Activated CD8-positive, alpha-beta memory T cell treated with anti-CD3 and anti-CD28 coated beads for 36 hours (primary cell): ENCODE results near the gene CAPRIN1. TPM values are rescaled to one million over a fixed set of nuclear protein-coding genes. Genes with fewer than 3 reads are reported as not detected.
"Not testable (repeated sequence)": the region's sequence is repeated elsewhere in the genome, so short reads cannot be mapped to it uniquely, and the experiment has no call there.

ENCODE experiments used
- CTCF ChIA-PET: fragments of 350-600 bp; sonication (Branson Sonifier 250); formaldehyde crosslinking; loops from one replicate; lab custom pipeline; 2021; ENCODE audit warnings: antibody characterized with exemption; lab: Charles Lee
- POLR2A ChIA-PET: fragments of 350-600 bp; sonication (Branson Sonifier 250); formaldehyde crosslinking; loops from one replicate; lab custom pipeline; 2021; ENCODE audit warnings: antibody characterized with exemption; lab: Charles Lee
- total RNA-seq, 2 experiments: library from RNA; stranded (reverse); gene quantifications; one replicate each; pipeline ENCODE4 v1.2.3, GENCODE V29; 2021

CAPRIN1 gene
- total RNA-seq, 2 experiments from 2014 or later = 294 TPM

GRCh38 chr11:34044664-34045485 lies 6.7 kb upstream of the CAPRIN1 start:
- CTCF ChIA-PET = no interaction called here
- POLR2A ChIA-PET = no interaction called here

GRCh38 chr11:34049028-34049427 lies 2.5 kb upstream of the CAPRIN1 start:
- POLR2A ChIA-PET = no interaction called here

GRCh38 chr11:34050581-34051348 lies 766 bp upstream of the CAPRIN1 start:
- CTCF ChIA-PET = interaction anchor here (0.6 to 1.4 kb wide), 7 partner anchors 17 to 123 kb away, joined by 3 to 7 read pairs (median 4); partner anchors contain the start of gene NAT10
- POLR2A ChIA-PET = interaction anchor here (1.0 to 5.0 kb wide), 2 partner anchors 9 to 56 kb away, joined by 3 to 27 read pairs; partner anchors contain the start of gene NAT10

More at GRCh38 chr11:34049028-34049427, 2.5 kb upstream of the CAPRIN1 start:
- CTCF ChIA-PET = interaction anchor here (1.0 kb wide), 1 partner anchor 309 kb away, joined by 3 read pairs; the partner anchor contains the start of gene ABTB2

- ChIA-PET POLR2A (interaction anchor here (5.0 kb wide), 1 partner anchor 55 kb away, joined by 27 read pairs; the partner anchor contains the start of gene NAT10), CTCF (interaction anchor here (1.3 to 1.4 kb wide), 2 partner anchors 16 to 53 kb away, joined by 3 to 4 read pairs; partner anchors contain the start of gene NAT10)
Measured at GRCh38 chr11:34052036-34052607, 591 bp downstream of the CAPRIN1 start.

GRCh38 chr11:34052608-34053160 lies 1.2 kb downstream of the CAPRIN1 start:
- CTCF ChIA-PET = no interaction called here
- POLR2A ChIA-PET = interaction anchor here (0.7 to 5.0 kb wide), 3 partner anchors 10 to 664 kb away, joined by 5 to 27 read pairs (median 9); partner anchors contain the start of gene NAT10

DNA sequence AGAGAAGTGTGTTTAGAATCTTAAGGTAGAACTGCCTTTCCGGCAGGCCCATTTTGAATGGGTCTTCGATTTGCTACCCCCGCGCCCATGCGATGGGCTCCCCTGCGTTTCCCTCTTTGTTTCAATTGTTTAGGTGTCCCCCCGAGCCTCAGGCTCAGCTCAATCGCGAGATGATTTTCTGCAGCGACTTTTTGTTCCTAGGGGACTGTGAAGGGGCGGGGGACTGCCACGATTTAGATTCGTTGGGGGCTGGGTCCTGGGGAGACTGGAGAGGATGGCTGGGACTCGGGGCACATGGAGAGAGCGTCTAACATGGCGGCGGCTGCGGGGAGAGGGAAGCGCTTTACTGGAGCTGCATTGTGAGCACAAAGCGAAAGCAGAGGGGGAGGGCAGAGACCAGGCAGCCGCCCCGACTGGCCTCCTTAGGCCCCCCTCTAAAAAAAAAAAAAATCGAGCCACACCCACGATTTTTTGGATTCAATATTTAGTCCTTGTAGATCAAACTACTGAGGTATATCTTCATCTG lies 1.7 kb downstream of the CAPRIN1 start:
- POLR2A ChIA-PET = interaction anchor here (0.7 to 5.0 kb wide), 3 partner anchors 9 to 664 kb away, joined by 5 to 27 read pairs (median 9); partner anchors contain the start of gene NAT10
- CTCF ChIA-PET = no interaction called here

- POLR2A ChIA-PET = interaction anchor here (5.0 kb wide), 1 partner anchor 52 kb away, joined by 27 read pairs; the partner anchor contains the start of gene NAT10
- CTCF ChIA-PET = not testable (repeated sequence)
Measured at GRCh38 chr11:34054351-34054750, 2.8 kb downstream of the CAPRIN1 start.

GRCh38 chr11:34055218-34056000 lies 3.9 kb downstream of the CAPRIN1 start:
- POLR2A ChIA-PET = interaction anchor here (5.0 kb wide), 1 partner anchor 51 kb away, joined by 27 read pairs; the partner anchor contains the start of gene NAT10
- CTCF ChIA-PET = interaction anchor here (1.5 kb wide), 1 partner anchor 67 kb away, joined by 3 read pairs; no protein-coding TSS in a partner anchor

GRCh38 chr11:34056672-34057071 lies 5.1 kb downstream of the CAPRIN1 start:
- ChIA-PET CTCF (no interaction called here), POLR2A (no interaction called here)

DNA sequence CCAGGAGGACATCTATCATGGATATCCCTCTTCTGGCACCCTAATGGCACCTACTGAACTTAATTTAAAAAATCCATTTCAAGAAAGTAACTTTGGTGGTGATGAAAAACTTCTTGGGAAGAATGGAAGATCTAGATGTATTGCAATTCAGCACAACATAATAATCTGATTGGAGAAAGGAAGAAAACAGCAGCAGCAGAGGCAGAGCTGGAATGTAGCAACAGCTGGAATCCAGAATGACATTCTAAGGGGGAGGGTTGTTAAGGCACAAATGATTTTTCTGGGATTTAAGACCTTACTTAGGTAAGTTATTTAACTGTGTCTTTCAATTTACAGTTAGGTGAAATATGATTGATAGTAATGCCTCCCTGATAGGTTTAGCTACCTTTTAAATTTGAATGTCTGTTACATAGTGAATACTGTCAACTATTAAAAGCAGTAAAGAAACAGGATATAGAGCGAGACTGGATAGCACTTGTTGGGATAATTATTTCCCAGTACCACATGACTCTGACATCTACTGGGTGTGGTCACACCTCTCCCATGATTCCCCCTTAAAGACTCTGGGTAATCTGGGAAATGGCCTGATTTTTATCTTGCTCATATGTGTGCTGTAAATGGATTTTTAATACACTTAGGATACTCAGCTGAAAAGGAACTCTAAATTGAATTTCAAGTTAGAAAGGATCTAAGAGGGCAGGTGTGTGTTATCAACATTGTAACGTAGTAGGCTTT lies 11.7 kb downstream of the CAPRIN1 start:
- POLR2A ChIA-PET = no interaction called here

DNA sequence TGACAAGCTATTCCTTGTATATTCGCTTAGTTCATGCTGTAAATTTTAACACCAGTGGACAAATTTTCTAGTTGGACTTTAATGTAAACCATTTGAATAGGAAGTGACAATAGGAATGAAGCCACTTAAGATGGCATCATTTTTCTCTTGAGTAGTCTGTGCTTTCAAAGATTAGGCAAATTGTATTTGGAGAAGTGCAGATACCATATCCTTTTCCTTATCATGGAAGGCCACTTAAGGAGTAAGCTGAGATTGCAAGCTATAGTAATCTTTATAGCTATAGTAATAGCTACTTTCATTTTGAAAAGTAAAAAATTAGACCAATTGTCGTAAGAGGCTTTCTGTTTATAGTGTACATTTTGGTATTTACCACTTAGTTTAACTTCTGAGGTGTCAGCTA lies 12.8 kb downstream of the CAPRIN1 start:
- ChIA-PET CTCF (interaction anchor here (0.7 kb wide), 1 partner anchor 41 kb away, joined by 3 read pairs; the partner anchor contains the start of gene NAT10), POLR2A (no interaction called here)

More for the DNA sequence above, 11.7 kb downstream of the CAPRIN1 start:
- CTCF ChIA-PET = no interaction called here

GRCh38 chr11:34065505-34066203 lies 14.1 kb downstream of the CAPRIN1 start:
- ChIA-PET CTCF (interaction anchor here (1.8 kb wide), 1 partner anchor 23 kb away, joined by 3 read pairs; no protein-coding TSS in a partner anchor), POLR2A (interaction anchor here (0.6 kb wide), 2 partner anchors 86 to 329 kb away, joined by 3 to 4 read pairs; no protein-coding TSS in a partner anchor)

- ChIA-PET CTCF (interaction anchor here (1.8 kb wide), 1 partner anchor 22 kb away, joined by 3 read pairs; no protein-coding TSS in a partner anchor), POLR2A (interaction anchor here (0.6 to 0.7 kb wide), 2 partner anchors 23 to 946 kb away, joined by 3 to 5 read pairs; no protein-coding TSS in a partner anchor)
Measured at GRCh38 chr11:34066766-34067165, 15.2 kb downstream of the CAPRIN1 start.

DNA sequence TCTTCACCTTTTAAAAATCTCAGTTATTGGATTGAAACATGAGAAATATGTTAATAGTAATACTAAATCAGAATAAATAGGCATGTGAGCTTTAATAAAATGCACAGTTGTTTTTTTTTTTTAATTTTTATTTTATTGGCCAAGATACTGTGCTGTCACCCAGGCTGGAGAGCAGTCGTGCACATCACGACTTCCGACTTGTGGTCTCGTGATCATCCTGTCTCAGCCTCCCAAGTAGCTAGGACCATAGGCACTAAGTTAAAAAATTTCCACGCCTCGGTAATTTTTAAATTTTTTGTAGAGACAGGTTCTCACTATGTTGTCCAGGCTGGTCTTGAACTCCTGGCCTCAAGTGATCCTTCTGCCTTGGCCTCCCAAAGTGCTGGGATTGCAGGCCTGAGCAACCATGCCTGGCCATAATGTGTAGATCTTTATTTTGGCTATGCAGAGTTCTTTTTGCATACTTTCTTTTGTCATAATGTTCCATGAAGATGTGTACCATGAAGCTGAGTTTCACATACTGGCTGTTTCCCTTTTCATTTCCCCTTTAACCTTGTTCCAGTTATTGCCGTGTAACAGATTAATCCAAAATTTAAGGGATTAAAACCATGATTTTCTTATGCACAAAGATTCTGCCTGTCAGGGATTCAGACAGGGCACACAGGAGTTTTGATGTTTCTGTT lies 16.0 kb downstream of the CAPRIN1 start:
- CTCF ChIA-PET = interaction anchor here (1.5 kb wide), 1 partner anchor 16 kb away, joined by 3 read pairs; the partner anchor contains the start of gene CAPRIN1
- POLR2A ChIA-PET = interaction anchor here (0.6 kb wide), 1 partner anchor 22 kb away, joined by 3 read pairs; no protein-coding TSS in a partner anchor

- POLR2A ChIA-PET = no interaction called here
- CTCF ChIA-PET = interaction anchor here (1.5 kb wide), 1 partner anchor 17 kb away, joined by 3 read pairs; the partner anchor contains the start of gene CAPRIN1
Measured at GRCh38 chr11:34068111-34068510, 16.6 kb downstream of the CAPRIN1 start.
